H1 (cell line): Measurements from ENCODE around the gene CNDP2. TPM values are rescaled to one million over a fixed set of nuclear protein-coding genes. Genes with fewer than 3 reads are reported as not detected.

ENCODE experiments used
- CTCF ChIA-PET: fragments of 300-600 bp; sonication (Branson Sonifier 250); formaldehyde crosslinking; loops from one replicate; lab custom pipeline; 2021; ENCODE audit not compliant: partially characterized antibody; lab: Charles Lee
- POLR2A ChIA-PET: fragments of 300-600 bp; sonication (Branson Sonifier 250); formaldehyde crosslinking; loops from one replicate; lab custom pipeline; 2021; ENCODE audit warnings: inconsistent platforms; ENCODE audit not compliant: partially characterized antibody; lab: Charles Lee
- DNase-seq, 2 experiments: peaks; one replicate each; pipeline versions ENCODE4 v3.0.0 to v3.0.0-alpha.2; 2010 to 2022; ENCODE audit warnings: low spot score in 2 of 2, low read depth in 1 of 2, mixed read lengths in 1 of 2
- FAIRE-seq: peaks from 2 replicates; lab custom pipeline; 2011; peaks lifted over from hg19 to GRCh38; lab: Jason Lieb, UNC
- H2AFZ ChIP-seq: 2 replicates; pipeline ENCODE4 v1.8.1; 2012; ENCODE audit warnings: low read length, inconsistent platforms
- H2AK5ac ChIP-seq: 2 replicates; pipeline ENCODE4 v1.6.1; 2013; ENCODE audit warnings: low read depth, low read length
- H2BK120ac ChIP-seq: replicated peaks from 2 replicates; pipeline ENCODE3; 2013; ENCODE audit warnings: low read depth, low read length, inconsistent platforms
- H2BK12ac ChIP-seq: 2 replicates; pipeline ENCODE4 v1.6.1; 2013; ENCODE audit warnings: low read depth, low read length
- H2BK15ac ChIP-seq: 2 replicates; pipeline ENCODE4 v1.6.1; 2013; ENCODE audit warnings: low read length
- H2BK20ac ChIP-seq: 2 replicates; pipeline ENCODE4 v1.6.1; 2013; ENCODE audit warnings: low read length
- H2BK5ac ChIP-seq: 2 replicates; pipeline ENCODE4 v1.6.1; 2013; ENCODE audit warnings: low read depth, low read length
- H3K14ac ChIP-seq: 2 replicates; pipeline ENCODE4 v1.6.1; 2013; ENCODE audit warnings: inconsistent platforms; ENCODE audit not compliant: insufficient read length
- H3K18ac ChIP-seq: 2 replicates; pipeline ENCODE4 v1.6.1; 2013; ENCODE audit warnings: low read length; ENCODE audit errors: extremely low read depth
- H3K23ac ChIP-seq: 2 replicates; pipeline ENCODE4 v1.6.1; 2013; ENCODE audit warnings: inconsistent platforms; ENCODE audit not compliant: insufficient read length
- H3K23me2 ChIP-seq: 2 replicates; pipeline ENCODE4 v1.6.1; 2013; ENCODE audit warnings: low read depth, low read length
- H3K27ac ChIP-seq: 2 replicates; pipeline ENCODE4 v1.6.1; 2011; ENCODE audit warnings: low read depth, low read length, inconsistent platforms
- H3K27me3 ChIP-seq, 4 experiments: replicated peaks in 1 of 4; 1 replicate in 1 of 4; 2 replicates in 3 of 4; pipeline versions ENCODE4 v1.6.1 to v1.8.1; 2011 to 2013; ENCODE audit warnings: low read length in 3 of 4, mild to moderate bottlenecking in 3 of 4, inconsistent platforms in 2 of 4, mixed read lengths in 2 of 4, moderate library complexity in 1 of 4; ENCODE audit not compliant: control insufficient read depth in 3 of 4, insufficient read depth in 3 of 4; ENCODE audit errors: extremely low read depth in 1 of 4
- H3K36me3 ChIP-seq, 4 experiments: 2 replicates each; pipeline versions ENCODE4 v1.6.1 to v1.8.1; 2011 to 2013; ENCODE audit warnings: mild to moderate bottlenecking in 4 of 4, low read length in 3 of 4, moderate library complexity in 2 of 4, control low read depth in 1 of 4, inconsistent platforms in 1 of 4; ENCODE audit not compliant: insufficient read depth in 4 of 4, control insufficient read depth in 2 of 4
- H3K4ac ChIP-seq: replicated peaks from 2 replicates; pipeline ENCODE3; 2013; ENCODE audit warnings: low read length, low read depth, mixed read lengths, inconsistent platforms; ENCODE audit not compliant: insufficient read length
- H3K4me1 ChIP-seq, 4 experiments: replicated peaks in 1 of 4; 1 replicate in 1 of 4; 2 replicates in 3 of 4; pipeline versions ENCODE4 v1.6.1 to v1.8.1; 2011 to 2013; ENCODE audit warnings: low read length in 3 of 4, inconsistent platforms in 2 of 4, mixed read lengths in 1 of 4; ENCODE audit not compliant: insufficient read depth in 4 of 4, control insufficient read depth in 3 of 4
- H3K4me2 ChIP-seq, 2 experiments: 2 replicates each; pipeline versions ENCODE4 v1.6.1 to v1.8.1; 2011 to 2013; ENCODE audit warnings: low read depth in 2 of 2, low read length in 2 of 2, control low read depth in 1 of 2, inconsistent platforms in 1 of 2, mild to moderate bottlenecking in 1 of 2; ENCODE audit not compliant: insufficient read depth in 1 of 2
- H3K4me3 ChIP-seq, 4 experiments: fragments of 200-600, 300-600 bp in 1 of 4; sonication (generic), shearing (Covaris generic), sonication (Bioruptor Twin) in 1 of 4; 2 replicates each; pipeline versions ENCODE4 v1.5.1 to v1.8.1; 2011 to 2016; ENCODE audit warnings: low read length in 4 of 4, low read depth in 3 of 4, control low read depth in 2 of 4, inconsistent platforms in 2 of 4, mild to moderate bottlenecking in 2 of 4, mixed read lengths in 1 of 4, moderate library complexity in 1 of 4; ENCODE audit not compliant: insufficient read depth in 2 of 4; ENCODE audit errors: extremely low read depth in 1 of 4
- H3K56ac ChIP-seq: replicated peaks from 2 replicates; pipeline ENCODE3; 2013; ENCODE audit warnings: low read depth, mild to moderate bottlenecking, mixed read lengths, low read length, inconsistent platforms; ENCODE audit not compliant: insufficient read length
- H3K79me1 ChIP-seq: 2 replicates; pipeline ENCODE4 v1.6.1; 2013; ENCODE audit warnings: low read depth, low read length, control low read depth
- H3K79me2 ChIP-seq, 2 experiments: 2 replicates each; pipeline versions ENCODE4 v1.6.1 to v1.8.1; 2012 to 2013; ENCODE audit warnings: low read length in 2 of 2, mild to moderate bottlenecking in 2 of 2, inconsistent platforms in 1 of 2; ENCODE audit not compliant: insufficient read depth in 2 of 2, control insufficient read depth in 1 of 2
- H3K9ac ChIP-seq, 4 experiments: replicated peaks in 1 of 4; 1 replicate in 1 of 4; 2 replicates in 3 of 4; pipeline versions ENCODE4 v1.6.1 to v1.8.1; 2011 to 2013; ENCODE audit warnings: low read depth in 3 of 4, low read length in 3 of 4, control low read depth in 2 of 4, mild to moderate bottlenecking in 2 of 4, moderate library complexity in 2 of 4, inconsistent platforms in 1 of 4; ENCODE audit errors: extremely low read depth in 1 of 4
- H3K9me3 ChIP-seq, 2 experiments: 2 replicates each; pipeline versions ENCODE4 v1.6.1 to v1.8.1; 2012 to 2013; ENCODE audit warnings: mild to moderate bottlenecking in 2 of 2, moderate library complexity in 2 of 2, control low read depth in 1 of 2, inconsistent platforms in 1 of 2, low read depth in 1 of 2, low read length in 1 of 2, mixed read lengths in 1 of 2; ENCODE audit not compliant: insufficient read depth in 2 of 2
- H4K20me1 ChIP-seq, 2 experiments: replicated peaks in 1 of 2; 2 replicates each; pipeline versions ENCODE3 to v1.8.1; 2011 to 2013; ENCODE audit warnings: inconsistent platforms in 2 of 2, low read length in 2 of 2, mild to moderate bottlenecking in 1 of 2; ENCODE audit not compliant: insufficient read depth in 2 of 2, control insufficient read depth in 1 of 2
- H4K5ac ChIP-seq: 2 replicates; pipeline ENCODE4 v1.6.1; 2013; ENCODE audit warnings: low read length, low read depth, mixed read lengths, inconsistent platforms; ENCODE audit not compliant: insufficient read length
- H4K8ac ChIP-seq: 2 replicates; pipeline ENCODE4 v1.8.0; 2013; ENCODE audit warnings: mild to moderate bottlenecking, moderate library complexity, low read length, inconsistent platforms; ENCODE audit not compliant: insufficient read depth; ENCODE audit errors: extremely low read depth
- H4K91ac ChIP-seq: replicated peaks from 2 replicates; pipeline ENCODE3; 2013; ENCODE audit warnings: low read length, mixed read lengths, inconsistent platforms; ENCODE audit not compliant: insufficient read length
- HDAC2 ChIP-seq, 2 experiments: fragments of 300-600 bp in 1 of 2; sonication (generic) in 1 of 2; IDR thresholded peaks; 2 replicates each; pipeline ENCODE4 v1.6.1; 2011 to 2012; ENCODE audit warnings: low read depth in 2 of 2, low read length in 2 of 2, mild to moderate bottlenecking in 2 of 2, moderate library complexity in 2 of 2, borderline replicate concordance in 1 of 2, inconsistent platforms in 1 of 2
- JUND ChIP-seq: IDR thresholded peaks from 2 replicates; pipeline ENCODE4 v1.6.1; 2011; ENCODE audit warnings: mild to moderate bottlenecking, improper control_type of control experiment, low read length
- POU5F1 ChIP-seq: IDR thresholded peaks from 2 replicates; pipeline ENCODE4 v1.6.1; 2011; ENCODE audit warnings: low read depth, mild to moderate bottlenecking, low read length, moderate library complexity
- RBBP5 ChIP-seq: IDR thresholded peaks from 2 replicates; pipeline ENCODE4 v1.7.1; 2012; ENCODE audit warnings: low read depth, mild to moderate bottlenecking, inconsistent platforms, low read length, moderate library complexity, borderline replicate concordance
- WGBS, 2 experiments: shearing (Covaris generic) in 1 of 2; methylation state at CpG; one replicate each; pipeline versions ENCODE4 v1.1.6 to v1.1.7; 2013 to 2015; ENCODE audit warnings: low lambda C conversion rate in 2 of 2, mixed read lengths in 2 of 2, inconsistent platforms in 1 of 2, low coverage in 1 of 2, missing lambda C conversion rate in 1 of 2; ENCODE audit not compliant: insufficient replicate concordance in 2 of 2, insufficient coverage in 1 of 2, insufficient read length in 1 of 2; ENCODE audit errors: extremely low coverage in 1 of 2, missing lambda C conversion rate in 1 of 2; 5-methylcytosine and 5-hydroxymethylcytosine counted together
- polyA plus RNA-seq, 7 experiments: library from polyadenylated mRNA; depleted of rRNA in 3 of 7; stranded (reverse) in 5 of 7; unstranded in 2 of 7; fragments of >200 nt in 5 of 7; fragments of 200-250 nt in 2 of 7; gene quantifications; 1 replicate in 5 of 7; 2 replicates in 1 of 7; 4 replicates in 1 of 7; pipeline versions ENCODE4 v1.2.1 to v1.2.3, GENCODE V29; 2011 to 2013; ENCODE audit warnings: missing spikeins in 2 of 7, mixed read lengths in 2 of 7
- total RNA-seq: library from RNA; stranded (reverse); fragmentation: NEBNext Ultra II Directional; extraction: Animal tissue kit (Norgen Biotek cat#: 25700); gene quantifications from 2 replicates; pipeline ENCODE4 v1.2.1, GENCODE V29; 2021
- TF ChIP-seq, protein P1 (sequence below): IDR thresholded peaks from 2 replicates; pipeline ENCODE4 v1.6.1; 2012; ENCODE audit warnings: low read length, inconsistent platforms

Gene CNDP2
- total and polyA plus RNA-seq, 2 of the 8 experiments (the other 6 are each of a cell fraction or from before 2014, with no cell fraction given), result 71.8 to 243 TPM

DNA sequence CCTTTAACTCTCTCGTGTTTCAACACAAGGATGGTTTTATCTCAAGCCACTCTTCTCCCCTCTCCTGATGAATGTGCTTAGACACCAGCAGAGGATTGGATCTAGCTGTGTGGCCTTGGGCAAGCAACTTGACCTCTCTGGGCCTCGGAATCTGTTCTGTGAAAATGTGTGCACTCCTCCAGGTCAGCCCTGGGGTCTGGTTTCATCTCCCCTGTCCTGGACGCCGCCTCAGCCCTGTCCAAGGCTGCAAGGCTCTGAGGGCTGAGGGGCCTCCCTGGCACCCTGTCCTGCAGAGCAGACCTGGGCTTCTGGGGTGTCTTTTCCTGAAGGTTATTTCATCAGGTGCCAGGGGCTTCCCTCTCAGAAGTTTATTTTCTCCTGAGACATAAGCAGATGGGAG lies 66.6 kb downstream of the CNDP2 start:
- ChIA-PET CTCF (interaction anchor here (0.9 to 1.2 kb wide), 2 partner anchors 9 to 10 kb away, joined by 5 read pairs; no protein-coding TSS in a partner anchor), POLR2A (no interaction called here)
- DNase-seq (no peak), FAIRE-seq (no peak)
- Histone ChIP-seq H3K56ac (no peak overlapping the region), H4K20me1 (no peaks in the 10 kb centered on the region), H3K4me2 (no peak overlapping the region), H3K18ac (no peak overlapping the region), H3K23me2 (no peaks in the 10 kb centered on the region), H2BK5ac (no peak overlapping the region), H2BK20ac (no peak overlapping the region), H3K79me1 (no peaks in the 10 kb centered on the region), H4K5ac (no peak overlapping the region), H3K9me3 (peaks cover 10 to 18% of the 10 kb centered on the region in 2 experiments), H3K23ac (no peak overlapping the region), H2AFZ (no peak overlapping the region), H3K9ac (no peak overlapping the region), H2BK120ac (no peak overlapping the region), H3K79me2 (no peaks in the 10 kb centered on the region), H3K27me3 (no peaks in the 10 kb centered on the region), H2BK12ac (no peak overlapping the region), H3K36me3 (no peaks in the 10 kb centered on the region), H3K14ac (no peak overlapping the region), H3K4ac (no peak overlapping the region), H2AK5ac (no peak overlapping the region), H4K91ac (no peak overlapping the region), H2BK15ac (no peak overlapping the region), H3K27ac (no peak overlapping the region), H3K4me1 (no peaks in the 10 kb centered on the region), H3K4me3 (no peak overlapping the region), H4K8ac (no peak overlapping the region)
- WGBS, 2 experiments, result 90% methylated on average over 4 of the region's 4 CpGs; no CpG with 5 or more reads in 1 of the 2 experiments
- no peak for TF ChIP-seq POU5F1
- no peak for TF ChIP-seq HDAC2 (IDR thresholded peaks at IDR 0.05; ENCODE audit: borderline replicate concordance in 1 of 2, low read depth in 2 of 2, low read length in 2 of 2)
- TF ChIP-seq, protein P1, sequence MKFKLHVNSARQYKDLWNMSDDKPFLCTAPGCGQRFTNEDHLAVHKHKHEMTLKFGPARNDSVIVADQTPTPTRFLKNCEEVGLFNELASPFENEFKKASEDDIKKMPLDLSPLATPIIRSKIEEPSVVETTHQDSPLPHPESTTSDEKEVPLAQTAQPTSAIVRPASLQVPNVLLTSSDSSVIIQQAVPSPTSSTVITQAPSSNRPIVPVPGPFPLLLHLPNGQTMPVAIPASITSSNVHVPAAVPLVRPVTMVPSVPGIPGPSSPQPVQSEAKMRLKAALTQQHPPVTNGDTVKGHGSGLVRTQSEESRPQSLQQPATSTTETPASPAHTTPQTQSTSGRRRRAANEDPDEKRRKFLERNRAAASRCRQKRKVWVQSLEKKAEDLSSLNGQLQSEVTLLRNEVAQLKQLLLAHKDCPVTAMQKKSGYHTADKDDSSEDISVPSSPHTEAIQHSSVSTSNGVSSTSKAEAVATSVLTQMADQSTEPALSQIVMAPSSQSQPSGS, result no peak
- no peak for TF ChIP-seq JUND
- TF ChIP-seq RBBP5, result no peak
